Posterior cingulate gyrus (tissue), 11 donors: ENCODE results near the gene MAZ.
"Not testable (repeated sequence)": the region's sequence is repeated elsewhere in the genome, so short reads cannot be mapped to it uniquely, and the experiment has no call there.

Source experiments
- DNase-seq, 10 donors: peaks; one replicate each; pipeline versions ENCODE4 v3.0.0 to v3.0.0-alpha.2; 2020 to 2021; ENCODE audit warnings: mixed read lengths in 3 of 10
- intact Hi-C: fragments of 100-400 bp; cut with DNase I; formaldehyde crosslinking; loops from one replicate; pipeline ENCODE4 v1.15.1; 2023

MAZ gene

GRCh38 chr16:29806099-29806579 is at the start of gene MAZ:
Gene MAZ, plus strand, starts transcription at chr16:29806529. Its CDS starts 173 bp downstream, at chr16:29806702.
- DNase-seq = peak in 3 of 10 donors; percentile 79 to 91 (median 83)
- intact Hi-C loops = loop anchor here (2.0 kb wide), 1 partner anchor 95 kb away; the partner anchor contains the start of gene ASPHD1

DNA sequence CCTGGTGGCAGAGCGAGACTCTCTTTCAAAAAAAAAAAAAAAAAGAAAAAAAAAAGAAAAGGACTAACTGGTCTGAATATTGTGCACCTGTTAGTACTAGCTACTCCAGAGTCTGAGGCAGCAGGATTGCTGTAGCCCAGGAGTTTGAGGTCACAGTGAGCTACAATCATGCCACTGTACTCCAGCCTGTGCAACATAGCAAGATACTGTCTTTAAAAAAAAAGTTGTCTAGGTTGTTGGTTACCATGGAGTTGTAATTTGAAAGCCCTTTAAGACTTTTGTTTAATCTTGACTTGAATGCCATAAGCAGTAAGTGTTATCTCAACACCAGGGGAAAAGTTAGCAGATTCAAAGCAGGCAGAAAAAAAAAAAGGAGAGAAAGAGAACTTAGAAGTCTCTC is 49.7 kb upstream of the MAZ start:
- DNase-seq = no peak
- intact Hi-C loops = no loop called here

DNA sequence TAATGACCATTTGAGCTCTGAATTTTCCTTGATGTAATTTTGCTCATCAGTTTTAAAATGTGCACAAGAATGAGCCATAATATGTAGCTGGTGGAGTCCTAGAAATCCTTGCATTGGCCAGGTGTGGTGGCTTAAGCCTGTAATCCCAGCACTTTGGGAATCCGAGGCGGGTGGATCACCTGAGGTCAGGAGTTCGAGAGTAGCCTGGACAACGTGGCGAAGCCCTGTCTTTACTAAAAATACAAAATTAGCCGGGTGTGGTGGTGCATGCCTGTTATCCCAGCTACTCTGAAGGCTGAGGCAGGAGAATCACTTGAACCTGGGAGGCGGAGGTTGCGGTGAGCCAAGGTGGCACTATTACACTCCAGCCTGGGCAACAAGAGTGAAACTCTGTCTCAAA is 49.2 kb upstream of the MAZ start:
- DNase-seq = peak in 1 of 10 donors; percentile 50
- intact Hi-C loops = not testable (repeated sequence)

DNA sequence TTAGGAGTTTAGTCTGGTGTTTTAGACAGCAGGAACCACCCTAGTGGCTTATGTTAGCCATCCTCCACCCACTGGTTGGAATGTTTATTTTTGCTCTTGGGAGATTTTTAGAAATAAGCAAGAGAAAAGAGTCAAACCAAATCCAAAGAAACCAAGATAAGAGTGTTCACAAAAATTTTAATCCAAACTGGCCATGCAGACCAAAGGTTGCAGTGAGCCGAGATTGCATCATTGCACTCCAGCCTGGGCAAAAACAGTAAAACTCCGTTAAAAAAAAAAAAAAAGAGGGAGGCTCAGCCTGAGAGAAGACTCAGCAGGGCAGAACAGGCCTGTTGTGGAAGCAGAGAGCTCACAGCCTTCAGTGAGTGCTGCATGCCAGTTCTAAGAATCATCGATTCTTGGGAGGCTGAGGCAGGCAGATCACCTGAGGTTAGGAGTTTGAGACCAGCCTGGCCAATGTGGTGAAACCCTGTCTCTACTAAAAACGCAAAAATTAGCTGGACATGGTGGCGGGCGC is 48.3 kb upstream of the MAZ start:
- DNase-seq = peak in 1 of 10 donors; percentile 13
- intact Hi-C loops = no loop called here

- intact Hi-C loops = no loop called here
Measured at GRCh38 chr16:29760567-29761279, 45.6 kb upstream of the MAZ start.

DNA sequence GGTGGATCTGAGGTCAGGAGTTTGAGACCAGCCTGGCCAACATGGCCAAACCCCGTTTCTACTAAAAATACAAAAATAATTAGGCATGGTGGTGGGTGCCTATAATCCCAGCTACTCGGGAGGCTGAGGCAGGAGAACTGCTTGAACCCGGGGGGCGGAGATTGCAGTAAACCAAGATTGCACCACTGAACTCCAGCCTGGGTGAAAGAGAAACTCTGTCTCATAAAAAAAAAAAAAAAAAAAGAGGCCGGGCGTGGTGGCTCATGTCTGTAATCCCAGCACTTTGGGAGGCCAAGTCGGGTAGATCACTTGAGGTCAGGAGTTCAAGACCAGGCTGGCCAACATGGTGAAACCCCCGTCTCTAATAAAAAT is 45.1 kb upstream of the MAZ start:
- intact Hi-C loops, DNase-seq: not testable (repeated sequence)

More at GRCh38 chr16:29760567-29761279, 45.6 kb upstream of the MAZ start:
- peak in 1 of 10 donors; percentile 33 for DNase-seq

DNA sequence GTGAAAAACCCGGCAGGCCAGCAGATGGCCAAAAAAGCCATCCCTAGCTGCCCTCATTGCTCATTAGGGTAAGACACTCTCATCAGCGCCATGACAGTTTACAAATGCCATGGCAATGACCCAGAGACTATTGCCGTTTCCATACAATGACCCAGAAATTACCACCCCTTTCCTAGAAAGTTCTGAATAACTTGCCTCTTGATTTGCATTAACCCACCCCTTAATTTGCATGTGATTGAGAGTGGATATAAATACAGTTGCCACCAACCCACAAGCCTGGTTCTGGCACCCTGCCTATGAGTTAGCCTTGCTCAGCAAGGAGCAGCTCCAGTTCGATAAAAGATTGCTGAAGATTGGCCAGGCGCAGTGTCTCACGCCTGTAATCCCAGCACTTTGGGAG is 44.4 kb upstream of the MAZ start:
- DNase-seq = no peak
- intact Hi-C loops = no loop called here

DNA sequence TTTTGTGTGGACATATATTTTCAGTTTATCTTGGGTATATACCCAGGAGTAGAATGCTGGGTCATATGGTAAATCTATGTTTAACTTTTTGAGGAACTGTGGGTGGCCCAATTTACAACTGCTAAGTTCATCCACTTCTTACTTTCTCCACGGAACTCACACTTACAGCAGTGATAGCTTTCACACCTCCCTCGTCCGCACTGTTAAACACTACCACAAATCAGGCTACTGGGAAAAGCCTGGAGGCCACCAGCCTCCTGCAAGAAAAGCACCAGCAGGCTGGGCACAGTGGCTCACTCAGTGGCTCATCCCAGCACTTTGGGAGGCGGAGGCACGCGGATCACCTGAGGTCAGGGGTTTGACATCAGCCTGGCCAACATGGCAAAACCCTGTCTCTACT is 43.0 kb upstream of the MAZ start:
- DNase-seq = peak in 2 of 10 donors; percentile 17 to 18
- intact Hi-C loops = no loop called here

GRCh38 chr16:29765167-29766032 is 40.9 kb upstream of the MAZ start:
- intact Hi-C loops = no loop called here
- no peak for DNase-seq

GRCh38 chr16:29766571-29766970 is 39.8 kb upstream of the MAZ start:
- DNase-seq = no peak
- intact Hi-C loops = no loop called here

DNA sequence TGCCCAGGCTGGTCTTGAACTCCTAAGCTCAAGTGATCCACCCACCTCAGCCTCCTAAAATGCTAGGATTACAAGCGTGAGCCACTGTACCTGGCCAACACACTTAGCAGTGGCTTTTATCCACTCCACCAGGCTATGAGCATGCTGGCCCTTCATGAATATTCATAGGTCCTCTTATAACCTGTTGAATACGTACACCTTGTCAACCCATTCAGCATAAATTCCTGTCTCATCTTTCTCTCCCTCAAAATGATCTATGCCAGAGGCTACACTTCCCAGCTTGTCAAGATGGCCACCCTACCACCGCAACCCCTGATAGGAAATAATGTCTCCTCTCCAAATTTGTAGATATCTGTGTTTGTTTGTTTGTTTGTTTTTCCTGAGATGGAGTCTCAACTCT is 39.3 kb upstream of the MAZ start:
- DNase-seq = no peak
- intact Hi-C loops = no loop called here

- DNase-seq = no peak
- intact Hi-C loops = no loop called here
Measured at GRCh38 chr16:29769507-29769906, 36.8 kb upstream of the MAZ start.

- intact Hi-C loops = no loop called here
- peak in 1 of 10 donors; percentile 67 for DNase-seq
Measured at GRCh38 chr16:29770250-29770929, 35.9 kb upstream of the MAZ start.

DNA sequence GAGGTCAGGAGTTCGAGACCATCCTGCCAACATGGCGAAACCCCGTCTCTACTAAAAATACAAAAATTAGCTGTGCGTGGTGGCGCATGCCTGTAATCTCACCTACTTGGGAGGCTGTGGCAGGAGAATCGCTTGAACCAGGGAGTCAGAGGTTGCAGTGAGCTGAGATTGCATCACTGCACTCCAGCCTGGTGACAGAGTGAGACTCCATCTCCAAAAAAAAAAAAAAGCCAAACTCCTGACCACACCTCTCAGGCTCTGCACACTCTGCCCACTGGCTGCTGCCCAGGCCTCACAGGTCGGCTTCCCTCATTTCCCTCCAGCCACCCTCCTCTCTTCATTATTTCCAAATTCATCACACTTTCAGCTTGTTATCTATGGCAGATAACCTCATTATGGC is 34.0 kb upstream of the MAZ start:
- intact Hi-C loops, DNase-seq: not testable (repeated sequence)

DNA sequence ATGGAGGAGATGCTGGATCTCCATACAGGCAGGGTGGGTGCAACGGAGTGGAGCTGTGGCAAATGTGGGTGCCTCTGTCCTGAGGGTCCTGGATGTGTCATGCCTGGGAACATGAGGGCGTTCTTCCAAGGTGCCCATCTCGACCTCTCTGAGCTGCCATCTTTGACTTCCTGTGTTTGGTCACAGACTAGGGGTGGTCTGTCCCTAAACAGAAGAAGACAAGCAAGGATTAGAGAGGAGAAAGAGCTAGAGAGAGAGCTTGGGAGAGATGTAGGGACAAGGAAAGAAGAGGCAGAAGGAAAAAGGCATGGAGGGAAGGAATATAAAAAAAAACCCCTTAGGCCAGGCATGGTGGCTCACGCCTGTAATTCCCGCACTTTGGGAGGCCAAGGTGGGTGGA is 31.6 kb upstream of the MAZ start:
- intact Hi-C loops = no loop called here
- no peak for DNase-seq

DNA sequence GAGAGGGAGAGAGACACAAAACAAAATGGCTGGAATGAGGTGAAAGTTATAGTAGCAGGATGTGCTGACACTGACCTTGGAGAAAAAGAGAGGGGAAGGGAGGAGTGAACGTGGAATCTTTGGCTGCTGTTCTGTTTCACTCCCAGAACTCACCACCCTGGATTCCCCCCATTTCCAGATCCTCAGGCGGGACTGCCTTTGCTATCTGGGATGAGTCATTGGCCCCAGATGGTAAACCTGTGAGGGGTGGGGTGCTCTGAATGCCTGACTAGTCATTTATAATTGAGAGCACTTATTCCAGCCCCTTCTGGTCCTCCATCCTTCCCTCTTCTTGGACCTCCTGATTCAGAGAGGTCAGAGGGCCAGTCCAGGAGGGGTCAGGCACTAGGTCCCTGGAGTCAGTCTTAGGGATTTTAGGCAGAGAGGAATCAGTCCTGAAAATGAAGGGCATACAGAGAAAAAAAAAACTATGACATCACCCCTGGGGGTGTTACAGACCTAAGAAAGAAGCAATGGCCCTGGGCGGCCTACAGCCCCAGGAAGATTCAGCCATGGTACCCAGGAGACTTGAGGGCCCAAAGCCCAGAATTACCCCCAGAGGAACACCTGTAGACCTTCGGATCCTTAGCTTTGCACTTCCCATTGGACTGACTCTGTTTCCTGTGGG is 30.5 kb upstream of the MAZ start:
- intact Hi-C loops = no loop called here
- DNase-seq = no peak

GRCh38 chr16:29777576-29778350 is 28.6 kb upstream of the MAZ start, which contains the start of gene ZG16:
Gene ZG16, plus strand, starts transcription at chr16:29778256. Its CDS starts 1,011 bp downstream, at chr16:29779267.
- DNase-seq = peak in 1 of 10 donors; percentile 20
- intact Hi-C loops = no loop called here

- intact Hi-C loops = no loop called here
- no peak for DNase-seq
Measured at GRCh38 chr16:29779474-29779873, 26.9 kb upstream of the MAZ start.
